Tibial nerve (tissue), 3 donors: Measurements from ENCODE around the gene NTM.

Experiments used
- CTCF ChIP-seq, 5 experiments: fragments of 200-600 bp in 3 of 5; fragments of 450-650 bp in 2 of 5; sonication (generic) in 3 of 5; IDR thresholded peaks; one replicate each; pipeline ENCODE4 v1.5.1; 2016 to 2019; ENCODE audit warnings: antibody characterized with exemption in 5 of 5, mild to moderate bottlenecking in 3 of 5, moderate library complexity in 2 of 5
- POLR2A ChIP-seq, 2 donors: fragments of 450-650 bp; IDR thresholded peaks; one replicate each; pipeline ENCODE4 v1.6.1; 2017; ENCODE audit warnings: antibody characterized with exemption in 2 of 2, mild to moderate bottlenecking in 2 of 2, moderate library complexity in 2 of 2

GRCh38 chr11:132064987-132065620 lies 694.7 kb downstream of the NTM start:
- no peak for TF ChIP-seq CTCF (IDR thresholded peaks at IDR 0.05)
- no peak for TF ChIP-seq POLR2A (IDR thresholded peaks at IDR 0.05)
